GM23338 (cell line): ENCODE data around the gene IQGAP1. TPM values are rescaled to one million over a fixed set of nuclear protein-coding genes. Genes with fewer than 3 reads are reported as not detected.

Experiments used
- ATAC-seq: fragments of 200-7000 bp; cut with Tn5 transposase; 3 replicates; pipeline ENCODE4 v1.9.1; 2020
- DNase-seq: peaks from one replicate; pipeline ENCODE4 v3.0.0-alpha.2; 2015; ENCODE audit warnings: low spot score
- H2AFZ ChIP-seq: fragments of 200-600 bp; sonication (generic); 2 replicates; pipeline ENCODE4 v1.8.0; 2016; ENCODE audit warnings: antibody characterized with exemption, mild to moderate bottlenecking, moderate library complexity
- H3F3A ChIP-seq: fragments of 200-600 bp; sonication (generic); replicated peaks from 2 replicates; pipeline ENCODE4 v1.8.0; 2017; ENCODE audit warnings: antibody characterized with exemption, mixed run types, low read depth
- H3K27ac ChIP-seq: fragments of 200-600 bp; sonication (generic); 2 replicates; pipeline ENCODE4 v1.6.1; 2016; ENCODE audit warnings: low read depth
- H3K27me3 ChIP-seq: fragments of 200-600 bp; sonication (generic); 2 replicates; pipeline ENCODE4 v1.8.0; 2016; ENCODE audit warnings: mild to moderate bottlenecking, mixed run types, moderate library complexity; ENCODE audit not compliant: insufficient read depth
- H3K36me3 ChIP-seq: fragments of 200-600 bp; sonication (generic); 2 replicates; pipeline ENCODE4 v1.8.0; 2016; ENCODE audit warnings: mild to moderate bottlenecking; ENCODE audit not compliant: insufficient read depth
- H3K4me1 ChIP-seq: fragments of 200-600 bp; sonication (generic); 2 replicates; pipeline ENCODE4 v1.8.0; 2016; ENCODE audit warnings: mild to moderate bottlenecking, moderate library complexity; ENCODE audit not compliant: insufficient read depth
- H3K4me2 ChIP-seq: fragments of 200-600 bp; sonication (generic); 2 replicates; pipeline ENCODE4 v1.7.1; 2017; ENCODE audit warnings: mixed run types
- H3K4me3 ChIP-seq: fragments of 200-600 bp; sonication (generic); 2 replicates; pipeline ENCODE4 v1.6.1; 2016; ENCODE audit warnings: mixed run types
- H3K79me2 ChIP-seq: fragments of 200-600 bp; sonication (generic); replicated peaks from 2 replicates; pipeline ENCODE4 v1.8.0; 2017; ENCODE audit warnings: mild to moderate bottlenecking; ENCODE audit not compliant: insufficient read depth
- H3K9me2 ChIP-seq: fragments of 200-600 bp; sonication (generic); 2 replicates; pipeline ENCODE4 v1.8.0; 2017; ENCODE audit not compliant: insufficient read depth
- H4K20me1 ChIP-seq: fragments of 200-600 bp; sonication (generic); replicated peaks from 2 replicates; pipeline ENCODE4 v1.8.0; 2017; ENCODE audit warnings: mild to moderate bottlenecking; ENCODE audit not compliant: insufficient read depth
- H3K27ac Mint-ChIP-seq: 2 replicates; pipeline ENCODE4 v1.8.0; 2020; ENCODE audit warnings: inconsistent platforms, mild to moderate bottlenecking, moderate library complexity, mixed read lengths
- H3K27me3 Mint-ChIP-seq: 3 replicates; pipeline ENCODE4 v1.8.0; 2022; ENCODE audit warnings: low read depth, mild to moderate bottlenecking, moderate library complexity, mixed read lengths, inconsistent platforms; ENCODE audit not compliant: insufficient read depth, poor library complexity
- H3K36me3 Mint-ChIP-seq: 3 replicates; pipeline ENCODE4 v1.8.0; 2021; ENCODE audit warnings: low read depth, mild to moderate bottlenecking, inconsistent platforms, moderate library complexity, mixed read lengths
- H3K4me1 Mint-ChIP-seq: 3 replicates; pipeline ENCODE4 v1.8.0; 2020; ENCODE audit warnings: mild to moderate bottlenecking, inconsistent platforms, mixed read lengths
- H3K4me3 Mint-ChIP-seq: 3 replicates; pipeline ENCODE4 v1.8.0; 2021; ENCODE audit warnings: moderate library complexity, mild to moderate bottlenecking, inconsistent platforms, mixed read lengths
- H3K9me3 Mint-ChIP-seq: 3 replicates; pipeline ENCODE4 v1.8.0; 2020; ENCODE audit warnings: moderate library complexity, mild to moderate bottlenecking, inconsistent platforms, mixed read lengths
- CREB1 ChIP-seq: fragments of 250-450 bp; sonication (Bioruptor Pico); IDR thresholded peaks from 2 replicates; pipeline ENCODE4 v1.5.0; 2020; ENCODE audit warnings: low read depth, mild to moderate bottlenecking, moderate library complexity
- EZH2phosphoT487 ChIP-seq: fragments of 200-600 bp; sonication (generic); IDR thresholded peaks from one replicate; pipeline ENCODE4 v1.8.1; 2018; ENCODE audit warnings: antibody characterized with exemption; ENCODE audit not compliant: unreplicated experiment
- JUNB ChIP-seq: IDR thresholded peaks from one replicate; pipeline ENCODE4 v1.6.1; 2016; ENCODE audit warnings: antibody characterized with exemption; ENCODE audit not compliant: unreplicated experiment
- STAT1 ChIP-seq: IDR thresholded peaks from one replicate; pipeline ENCODE4 v1.6.1; 2016; ENCODE audit warnings: antibody characterized with exemption; ENCODE audit not compliant: unreplicated experiment
- polyA plus RNA-seq: library from polyadenylated mRNA; unstranded; fragments of >200 nt; fragmentation: Nextera tagmentation; extraction: Ambion mirVana; gene quantifications from 2 replicates; pipeline ENCODE4 v1.2.1, GENCODE V29; 2016
- total RNA-seq: library from RNA; depleted of rRNA; stranded (reverse); fragments of >200 nt; shearing (Covaris generic); gene quantifications from 2 replicates; pipeline ENCODE4 v1.2.3, GENCODE V29; 2014
- TF ChIP-seq, protein P1 (sequence below): fragments of 250-450 bp; sonication (Bioruptor Pico); IDR thresholded peaks from 2 replicates; pipeline ENCODE4 v1.5.0; 2020; ENCODE audit warnings: mild to moderate bottlenecking, moderate library complexity
- TF ChIP-seq, protein P2 (sequence below), 2 experiments: fragments of 200-600 bp in 1 of 2; sonication (generic) in 1 of 2; conservative IDR thresholded peaks; 2 replicates each; pipeline versions ENCODE4 v1.5.1 to v1.6.1; 2016 to 2017; ENCODE audit warnings: antibody characterized with exemption in 2 of 2, low read depth in 2 of 2, mild to moderate bottlenecking in 2 of 2, moderate library complexity in 1 of 2
- TF ChIP-seq, protein P3 (sequence below): IDR thresholded peaks from one replicate; pipeline ENCODE4 v1.6.1; 2018; ENCODE audit warnings: antibody characterized with exemption; ENCODE audit not compliant: unreplicated experiment

The IQGAP1 gene
- total and polyA plus RNA-seq, 2 experiments from 2014 or later = 92.7 to 159 TPM

DNA sequence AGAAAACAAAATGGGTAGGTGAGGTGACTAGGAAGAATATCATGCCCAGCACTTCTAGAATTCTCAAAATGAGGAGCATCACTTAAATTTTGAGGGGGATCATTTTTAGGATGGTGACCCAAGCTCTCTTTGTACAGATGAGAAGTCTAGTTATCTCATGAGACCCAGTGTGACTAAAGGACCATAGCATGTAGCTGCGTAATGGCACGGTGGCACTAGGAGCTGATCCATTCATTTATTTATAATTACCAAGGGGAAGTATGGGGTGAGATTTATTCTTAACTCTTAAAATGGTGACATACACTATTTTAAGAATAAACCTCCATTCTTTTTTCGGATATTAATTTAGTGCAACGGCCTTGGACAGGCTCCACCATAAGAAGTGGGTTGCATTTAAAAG lies 8.3 kb downstream of the IQGAP1 start:
- H3K4me1 Mint-ChIP-seq = peaks cover 65% of the 10 kb centered on the region
- no peaks in the 10 kb centered on the region for H3K27me3 ChIP-seq
- H4K20me1 ChIP-seq = no peaks in the 10 kb centered on the region
- H3K27me3 Mint-ChIP-seq = peaks cover 8% of the 10 kb centered on the region
- ATAC-seq (no peak), DNase-seq (no peak)
- no peaks in the 10 kb centered on the region for H3K9me3 Mint-ChIP-seq
- H3K4me2 ChIP-seq = no peak overlapping the region
- H3K36me3 ChIP-seq = no peaks in the 10 kb centered on the region
- TF ChIP-seq CREB1 (CRISPR knock-in tag) (no peak), JUNB (no peak), STAT1 (no peak), EZH2phosphoT487 (no peak)
- TF ChIP-seq, protein P1, sequence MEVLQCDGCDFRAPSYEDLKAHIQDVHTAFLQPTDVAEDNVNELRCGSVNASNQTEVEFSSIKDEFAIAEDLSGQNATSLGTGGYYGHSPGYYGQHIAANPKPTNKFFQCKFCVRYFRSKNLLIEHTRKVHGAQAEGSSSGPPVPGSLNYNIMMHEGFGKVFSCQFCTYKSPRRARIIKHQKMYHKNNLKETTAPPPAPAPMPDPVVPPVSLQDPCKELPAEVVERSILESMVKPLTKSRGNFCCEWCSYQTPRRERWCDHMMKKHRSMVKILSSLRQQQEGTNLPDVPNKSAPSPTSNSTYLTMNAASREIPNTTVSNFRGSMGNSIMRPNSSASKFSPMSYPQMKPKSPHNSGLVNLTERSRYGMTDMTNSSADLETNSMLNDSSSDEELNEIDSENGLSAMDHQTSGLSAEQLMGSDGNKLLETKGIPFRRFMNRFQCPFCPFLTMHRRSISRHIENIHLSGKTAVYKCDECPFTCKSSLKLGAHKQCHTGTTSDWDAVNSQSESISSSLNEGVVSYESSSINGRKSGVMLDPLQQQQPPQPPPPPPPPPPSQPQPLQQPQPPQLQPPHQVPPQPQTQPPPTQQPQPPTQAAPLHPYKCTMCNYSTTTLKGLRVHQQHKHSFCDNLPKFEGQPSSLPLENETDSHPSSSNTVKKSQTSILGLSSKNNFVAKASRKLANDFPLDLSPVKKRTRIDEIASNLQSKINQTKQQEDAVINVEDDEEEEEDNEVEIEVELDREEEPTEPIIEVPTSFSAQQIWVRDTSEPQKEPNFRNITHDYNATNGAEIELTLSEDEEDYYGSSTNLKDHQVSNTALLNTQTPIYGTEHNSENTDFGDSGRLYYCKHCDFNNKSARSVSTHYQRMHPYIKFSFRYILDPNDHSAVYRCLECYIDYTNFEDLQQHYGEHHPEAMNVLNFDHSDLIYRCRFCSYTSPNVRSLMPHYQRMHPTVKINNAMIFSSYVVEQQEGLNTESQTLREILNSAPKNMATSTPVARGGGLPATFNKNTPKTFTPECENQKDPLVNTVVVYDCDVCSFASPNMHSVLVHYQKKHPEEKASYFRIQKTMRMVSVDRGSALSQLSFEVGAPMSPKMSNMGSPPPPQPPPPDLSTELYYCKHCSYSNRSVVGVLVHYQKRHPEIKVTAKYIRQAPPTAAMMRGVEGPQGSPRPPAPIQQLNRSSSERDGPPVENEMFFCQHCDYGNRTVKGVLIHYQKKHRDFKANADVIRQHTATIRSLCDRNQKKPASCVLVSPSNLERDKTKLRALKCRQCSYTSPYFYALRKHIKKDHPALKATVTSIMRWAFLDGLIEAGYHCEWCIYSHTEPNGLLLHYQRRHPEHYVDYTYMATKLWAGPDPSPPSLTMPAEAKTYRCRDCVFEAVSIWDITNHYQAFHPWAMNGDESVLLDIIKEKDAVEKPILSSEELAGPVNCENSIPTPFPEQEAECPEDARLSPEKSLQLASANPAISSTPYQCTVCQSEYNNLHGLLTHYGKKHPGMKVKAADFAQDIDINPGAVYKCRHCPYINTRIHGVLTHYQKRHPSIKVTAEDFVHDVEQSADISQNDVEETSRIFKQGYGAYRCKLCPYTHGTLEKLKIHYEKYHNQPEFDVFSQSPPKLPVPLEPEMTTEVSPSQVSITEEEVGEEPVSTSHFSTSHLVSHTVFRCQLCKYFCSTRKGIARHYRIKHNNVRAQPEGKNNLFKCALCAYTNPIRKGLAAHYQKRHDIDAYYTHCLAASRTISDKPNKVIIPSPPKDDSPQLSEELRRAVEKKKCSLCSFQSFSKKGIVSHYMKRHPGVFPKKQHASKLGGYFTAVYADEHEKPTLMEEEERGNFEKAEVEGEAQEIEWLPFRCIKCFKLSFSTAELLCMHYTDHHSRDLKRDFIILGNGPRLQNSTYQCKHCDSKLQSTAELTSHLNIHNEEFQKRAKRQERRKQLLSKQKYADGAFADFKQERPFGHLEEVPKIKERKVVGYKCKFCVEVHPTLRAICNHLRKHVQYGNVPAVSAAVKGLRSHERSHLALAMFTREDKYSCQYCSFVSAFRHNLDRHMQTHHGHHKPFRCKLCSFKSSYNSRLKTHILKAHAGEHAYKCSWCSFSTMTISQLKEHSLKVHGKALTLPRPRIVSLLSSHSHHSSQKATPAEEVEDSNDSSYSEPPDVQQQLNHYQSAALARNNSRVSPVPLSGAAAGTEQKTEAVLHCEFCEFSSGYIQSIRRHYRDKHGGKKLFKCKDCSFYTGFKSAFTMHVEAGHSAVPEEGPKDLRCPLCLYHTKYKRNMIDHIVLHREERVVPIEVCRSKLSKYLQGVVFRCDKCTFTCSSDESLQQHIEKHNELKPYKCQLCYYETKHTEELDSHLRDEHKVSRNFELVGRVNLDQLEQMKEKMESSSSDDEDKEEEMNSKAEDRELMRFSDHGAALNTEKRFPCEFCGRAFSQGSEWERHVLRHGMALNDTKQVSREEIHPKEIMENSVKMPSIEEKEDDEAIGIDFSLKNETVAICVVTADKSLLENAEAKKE (CRISPR knock-in tag) = no peak
- TF ChIP-seq, protein P2, sequence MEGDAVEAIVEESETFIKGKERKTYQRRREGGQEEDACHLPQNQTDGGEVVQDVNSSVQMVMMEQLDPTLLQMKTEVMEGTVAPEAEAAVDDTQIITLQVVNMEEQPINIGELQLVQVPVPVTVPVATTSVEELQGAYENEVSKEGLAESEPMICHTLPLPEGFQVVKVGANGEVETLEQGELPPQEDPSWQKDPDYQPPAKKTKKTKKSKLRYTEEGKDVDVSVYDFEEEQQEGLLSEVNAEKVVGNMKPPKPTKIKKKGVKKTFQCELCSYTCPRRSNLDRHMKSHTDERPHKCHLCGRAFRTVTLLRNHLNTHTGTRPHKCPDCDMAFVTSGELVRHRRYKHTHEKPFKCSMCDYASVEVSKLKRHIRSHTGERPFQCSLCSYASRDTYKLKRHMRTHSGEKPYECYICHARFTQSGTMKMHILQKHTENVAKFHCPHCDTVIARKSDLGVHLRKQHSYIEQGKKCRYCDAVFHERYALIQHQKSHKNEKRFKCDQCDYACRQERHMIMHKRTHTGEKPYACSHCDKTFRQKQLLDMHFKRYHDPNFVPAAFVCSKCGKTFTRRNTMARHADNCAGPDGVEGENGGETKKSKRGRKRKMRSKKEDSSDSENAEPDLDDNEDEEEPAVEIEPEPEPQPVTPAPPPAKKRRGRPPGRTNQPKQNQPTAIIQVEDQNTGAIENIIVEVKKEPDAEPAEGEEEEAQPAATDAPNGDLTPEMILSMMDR (conservative IDR thresholded peaks at IDR 0.05; ENCODE audit: low read depth in 2 of 2) = no peak
- TF ChIP-seq, protein P3, sequence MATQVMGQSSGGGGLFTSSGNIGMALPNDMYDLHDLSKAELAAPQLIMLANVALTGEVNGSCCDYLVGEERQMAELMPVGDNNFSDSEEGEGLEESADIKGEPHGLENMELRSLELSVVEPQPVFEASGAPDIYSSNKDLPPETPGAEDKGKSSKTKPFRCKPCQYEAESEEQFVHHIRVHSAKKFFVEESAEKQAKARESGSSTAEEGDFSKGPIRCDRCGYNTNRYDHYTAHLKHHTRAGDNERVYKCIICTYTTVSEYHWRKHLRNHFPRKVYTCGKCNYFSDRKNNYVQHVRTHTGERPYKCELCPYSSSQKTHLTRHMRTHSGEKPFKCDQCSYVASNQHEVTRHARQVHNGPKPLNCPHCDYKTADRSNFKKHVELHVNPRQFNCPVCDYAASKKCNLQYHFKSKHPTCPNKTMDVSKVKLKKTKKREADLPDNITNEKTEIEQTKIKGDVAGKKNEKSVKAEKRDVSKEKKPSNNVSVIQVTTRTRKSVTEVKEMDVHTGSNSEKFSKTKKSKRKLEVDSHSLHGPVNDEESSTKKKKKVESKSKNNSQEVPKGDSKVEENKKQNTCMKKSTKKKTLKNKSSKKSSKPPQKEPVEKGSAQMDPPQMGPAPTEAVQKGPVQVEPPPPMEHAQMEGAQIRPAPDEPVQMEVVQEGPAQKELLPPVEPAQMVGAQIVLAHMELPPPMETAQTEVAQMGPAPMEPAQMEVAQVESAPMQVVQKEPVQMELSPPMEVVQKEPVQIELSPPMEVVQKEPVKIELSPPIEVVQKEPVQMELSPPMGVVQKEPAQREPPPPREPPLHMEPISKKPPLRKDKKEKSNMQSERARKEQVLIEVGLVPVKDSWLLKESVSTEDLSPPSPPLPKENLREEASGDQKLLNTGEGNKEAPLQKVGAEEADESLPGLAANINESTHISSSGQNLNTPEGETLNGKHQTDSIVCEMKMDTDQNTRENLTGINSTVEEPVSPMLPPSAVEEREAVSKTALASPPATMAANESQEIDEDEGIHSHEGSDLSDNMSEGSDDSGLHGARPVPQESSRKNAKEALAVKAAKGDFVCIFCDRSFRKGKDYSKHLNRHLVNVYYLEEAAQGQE = no peak
- no peak overlapping the region for H3K27ac ChIP-seq
- H3K4me3 ChIP-seq = no peak overlapping the region
- no peaks in the 10 kb centered on the region for H3F3A ChIP-seq
- H3K27ac Mint-ChIP-seq = 0 out of 2 replicates have a peak overlapping the region, but pooled peaks have one; percentile 33
- peaks cover 68% of the 10 kb centered on the region for H3K4me1 ChIP-seq
- no peaks in the 10 kb centered on the region for H3K9me2 ChIP-seq
- H3K4me3 Mint-ChIP-seq = no peak overlapping the region
- peaks cover 93% of the 10 kb centered on the region for H3K79me2 ChIP-seq
- no peak overlapping the region for H2AFZ ChIP-seq
- H3K36me3 Mint-ChIP-seq = peaks cover 14% of the 10 kb centered on the region; the same call in 2 of the 3 replicates
